Measurements from ENCODE around the gene DPH3. TPM values are rescaled to one million over a fixed set of nuclear protein-coding genes. Genes with fewer than 3 reads are reported as not detected.

DPH3 gene
- total and polyA plus RNA-seq, 9 of the 15 experiments (the other 6 are each of a cell fraction or from before 2014, with no cell fraction given), result 15.9 to 131 (median 38.7) TPM

GRCh38 chr3:16239086-16239770 lies 25.5 kb downstream of the DPH3 start:
- POLR2A ChIA-PET, result no interaction called here
- in situ Hi-C loops (cut with MboI) (no loop called here), intact Hi-C loops (cut with micrococcal nuclease) (no loop called here)
- H3K9me3 ChIP-seq (replicated peaks; ENCODE audit: control insufficient read depth, insufficient read depth, low read depth, low read length), result no peaks in the 10 kb centered on the region
- no TSS peak for BruUV-seq (replicated peaks)
- ATAC-seq (no peak), DNase-seq (ENCODE audit: extremely low read depth in 1 of 4, low spot score in 3 of 4) (no peak), FAIRE-seq (no peak)
- no peak overlapping the region for H3K27ac ChIP-seq (ENCODE audit: extremely low read depth, low read depth, low read length)
- H3K36me3 ChIP-seq (ENCODE audit: control insufficient read depth, insufficient read depth, low read length), result no peaks in the 10 kb centered on the region
- H3K4me1 ChIP-seq (replicated peaks in 1 of 2; ENCODE audit: control insufficient read depth in 2 of 2, insufficient read depth in 2 of 2, low read length in 2 of 2), result no peaks in the 10 kb centered on the region; a peak in 2 of 5 replicates
- CTCF ChIA-PET (ENCODE audit: low intra/inter-chr PET ratio), result no interaction called here
- no peaks in the 10 kb centered on the region for H3K9me1 ChIP-seq (ENCODE audit: control insufficient read depth, insufficient read depth, low read length)
- H3K79me2 ChIP-seq (ENCODE audit: control insufficient read depth, insufficient read depth, low read length), result no peaks in the 10 kb centered on the region
- no peaks in the 10 kb centered on the region for H4K20me1 ChIP-seq (replicated peaks; ENCODE audit: control insufficient read depth, insufficient read depth, low read length)
- no peak overlapping the region for H3K9ac ChIP-seq (ENCODE audit: insufficient read depth in 1 of 2, low read depth in 2 of 2, low read length in 2 of 2)
- H3K27me3 ChIP-seq (ENCODE audit: control insufficient read depth in 2 of 2, insufficient read depth in 2 of 2, low read length in 2 of 2), result peaks cover 13 to 43% of the 10 kb centered on the region in 2 experiments
- no peak overlapping the region for H2AFZ ChIP-seq (ENCODE audit: low read depth, low read length)
- TF ChIP-seq SRSF9 (IDR thresholded peaks at IDR 0.05; ENCODE audit: borderline replicate concordance, low read depth, low read length) (no peak), HEY1 (CRISPR knock-in tag; IDR thresholded peaks at IDR 0.05; ENCODE audit: borderline replicate concordance) (no peak), TBP (optimal IDR thresholded peaks at IDR 0.05; ENCODE audit: low read depth, low read length) (no peak)
- H3K4me3 ChIP-seq, result no peak overlapping the region
- no peak overlapping the region for H3K4me2 ChIP-seq (ENCODE audit: insufficient read depth, low read length)
- whole genome bisulfite sequencing (ENCODE audit: insufficient coverage, low coverage, missing lambda C conversion rate), result 2% methylated on average over 3 of the region's 3 CpGs

- H3K4me3 ChIP-seq, result no peak overlapping the region
- ChIA-PET CTCF (ENCODE audit: low intra/inter-chr PET ratio) (no interaction called here), POLR2A (interaction anchor here (1.5 kb wide), 1 partner anchor 9 kb away, joined by 3 read pairs; no protein-coding TSS in a partner anchor)
- H3K27ac ChIP-seq (ENCODE audit: extremely low read depth, low read depth, low read length), result no peak overlapping the region
- H3K4me1 ChIP-seq (replicated peaks in 1 of 2; ENCODE audit: control insufficient read depth in 2 of 2, insufficient read depth in 2 of 2, low read length in 2 of 2), result no peaks in the 10 kb centered on the region; a peak in 2 of 5 replicates
- intact Hi-C loops (cut with micrococcal nuclease), result no loop called here
- no peaks in the 10 kb centered on the region for H3K79me2 ChIP-seq (ENCODE audit: control insufficient read depth, insufficient read depth, low read length)
- BruUV-seq (replicated peaks), result no TSS peak
- no peaks in the 10 kb centered on the region for H4K20me1 ChIP-seq (replicated peaks; ENCODE audit: control insufficient read depth, insufficient read depth, low read length)
- in situ Hi-C loops (cut with MboI), result no loop called here
- DNase-seq (ENCODE audit: extremely low read depth in 1 of 4, low spot score in 3 of 4) (no peak), FAIRE-seq (peak; percentile 48), ATAC-seq (peak; percentile 27; the same call in 1 of the 3 replicates)
- no peak for TF ChIP-seq HNRNPLL (IDR thresholded peaks at IDR 0.05; ENCODE audit: low read depth, low read length, poor library complexity, severe bottlenecking)
- TF ChIP-seq EZH2 (IDR thresholded peaks at IDR 0.05; ENCODE audit: borderline replicate concordance, low read depth, low read length), result no peak
- TF ChIP-seq GATAD2A (IDR thresholded peaks at IDR 0.05), result no peak
- TF ChIP-seq GABPB2 (CRISPR knock-in tag; conservative IDR thresholded peaks at IDR 0.05), result no peak
- no peak for TF ChIP-seq KLF10 (CRISPR knock-in tag; IDR thresholded peaks at IDR 0.05)
- TF ChIP-seq ZBTB49 (CRISPR knock-in tag; IDR thresholded peaks at IDR 0.05; ENCODE audit: borderline replicate concordance), result no peak
- TF ChIP-seq ZC3H4 (CRISPR knock-in tag; IDR thresholded peaks at IDR 0.05; ENCODE audit: borderline replicate concordance), result no peak
- TF ChIP-seq CBX5 (IDR thresholded peaks at IDR 0.05; ENCODE audit: borderline replicate concordance, low read depth), result no peak
- H3K4me2 ChIP-seq (ENCODE audit: insufficient read depth, low read length), result no peak overlapping the region
- 14% methylated on average over 3 of the region's 3 CpGs for WGBS (ENCODE audit: insufficient coverage, low coverage, missing lambda C conversion rate)
- H3K36me3 ChIP-seq (ENCODE audit: control insufficient read depth, insufficient read depth, low read length), result no peaks in the 10 kb centered on the region
- H3K9me1 ChIP-seq (ENCODE audit: control insufficient read depth, insufficient read depth, low read length), result no peaks in the 10 kb centered on the region
- no peak overlapping the region for H3K9ac ChIP-seq (ENCODE audit: insufficient read depth in 1 of 2, low read depth in 2 of 2, low read length in 2 of 2)
- no peak overlapping the region for H2AFZ ChIP-seq (ENCODE audit: low read depth, low read length)
- peaks cover 0 to 25% of the 10 kb centered on the region in 2 experiments; a peak in 3 of 5 replicates for H3K27me3 ChIP-seq (ENCODE audit: control insufficient read depth in 2 of 2, insufficient read depth in 2 of 2, low read length in 2 of 2)
- H3K9me3 ChIP-seq (replicated peaks; ENCODE audit: control insufficient read depth, insufficient read depth, low read depth, low read length), result no peaks in the 10 kb centered on the region
Observed at GRCh38 chr3:16236856-16237393, 27.8 kb downstream of the DPH3 start.

Measured in K562 (cell line).